PFSK-1 (cell line): ENCODE data around the gene MIGA1.

Experiments used
- FOXP2 ChIP-seq: optimal IDR thresholded peaks from 2 replicates; pipeline ENCODE3; 2011; ENCODE audit warnings: borderline replicate concordance, control low read depth, inconsistent platforms; ENCODE audit not compliant: insufficient read depth; ENCODE audit errors: extremely low read length, extremely low read depth
- POLR2AphosphoS5 ChIP-seq: IDR thresholded peaks from 2 replicates; pipeline ENCODE4 v1.6.1; 2012; ENCODE audit warnings: low read depth, mild to moderate bottlenecking, control low read depth, low read length, moderate library complexity
- SIN3A ChIP-seq: IDR thresholded peaks from 2 replicates; pipeline ENCODE4 v1.6.1; 2012; ENCODE audit warnings: mild to moderate bottlenecking, low read length, moderate library complexity, borderline replicate concordance; ENCODE audit not compliant: insufficient read depth
- TAF1 ChIP-seq: IDR thresholded peaks from 2 replicates; pipeline ENCODE4 v1.6.1; 2012; ENCODE audit warnings: low read length, control low read depth, borderline replicate concordance; ENCODE audit not compliant: insufficient read depth
- TF ChIP-seq, protein P1 (sequence below), 2 experiments: IDR thresholded peaks; 2 replicates each; pipeline versions ENCODE4 v1.6.1 to v1.8.0; 2011 to 2012; ENCODE audit warnings: low read depth in 2 of 2, low read length in 2 of 2, control low read depth in 1 of 2, inconsistent platforms in 1 of 2, mild to moderate bottlenecking in 1 of 2, moderate library complexity in 1 of 2; ENCODE audit not compliant: insufficient read depth in 1 of 2

MIGA1 gene

DNA sequence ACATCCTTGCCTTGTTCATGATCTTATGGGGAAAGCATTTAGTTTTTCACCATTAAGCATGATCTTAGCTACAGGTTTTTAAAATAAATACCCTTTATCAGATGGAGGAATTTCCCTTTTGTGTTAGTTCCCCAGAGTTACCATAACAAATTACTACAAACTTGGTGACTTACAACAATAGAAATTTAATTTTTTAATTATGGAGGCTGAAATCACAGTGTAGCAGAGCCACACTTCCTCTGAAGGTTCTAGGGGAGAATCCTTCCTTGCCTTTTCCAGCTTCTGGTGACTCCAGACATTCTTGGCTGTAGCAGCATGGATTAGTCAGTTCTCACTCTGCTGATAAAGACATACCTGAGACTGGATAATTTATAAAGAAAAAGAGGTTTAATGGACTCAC is 18.5 kb downstream of the MIGA1 start:
- TF ChIP-seq FOXP2 (no peak), POLR2AphosphoS5 (no peak), TAF1 (no peak), SIN3A (no peak)
- TF ChIP-seq, protein P1, sequence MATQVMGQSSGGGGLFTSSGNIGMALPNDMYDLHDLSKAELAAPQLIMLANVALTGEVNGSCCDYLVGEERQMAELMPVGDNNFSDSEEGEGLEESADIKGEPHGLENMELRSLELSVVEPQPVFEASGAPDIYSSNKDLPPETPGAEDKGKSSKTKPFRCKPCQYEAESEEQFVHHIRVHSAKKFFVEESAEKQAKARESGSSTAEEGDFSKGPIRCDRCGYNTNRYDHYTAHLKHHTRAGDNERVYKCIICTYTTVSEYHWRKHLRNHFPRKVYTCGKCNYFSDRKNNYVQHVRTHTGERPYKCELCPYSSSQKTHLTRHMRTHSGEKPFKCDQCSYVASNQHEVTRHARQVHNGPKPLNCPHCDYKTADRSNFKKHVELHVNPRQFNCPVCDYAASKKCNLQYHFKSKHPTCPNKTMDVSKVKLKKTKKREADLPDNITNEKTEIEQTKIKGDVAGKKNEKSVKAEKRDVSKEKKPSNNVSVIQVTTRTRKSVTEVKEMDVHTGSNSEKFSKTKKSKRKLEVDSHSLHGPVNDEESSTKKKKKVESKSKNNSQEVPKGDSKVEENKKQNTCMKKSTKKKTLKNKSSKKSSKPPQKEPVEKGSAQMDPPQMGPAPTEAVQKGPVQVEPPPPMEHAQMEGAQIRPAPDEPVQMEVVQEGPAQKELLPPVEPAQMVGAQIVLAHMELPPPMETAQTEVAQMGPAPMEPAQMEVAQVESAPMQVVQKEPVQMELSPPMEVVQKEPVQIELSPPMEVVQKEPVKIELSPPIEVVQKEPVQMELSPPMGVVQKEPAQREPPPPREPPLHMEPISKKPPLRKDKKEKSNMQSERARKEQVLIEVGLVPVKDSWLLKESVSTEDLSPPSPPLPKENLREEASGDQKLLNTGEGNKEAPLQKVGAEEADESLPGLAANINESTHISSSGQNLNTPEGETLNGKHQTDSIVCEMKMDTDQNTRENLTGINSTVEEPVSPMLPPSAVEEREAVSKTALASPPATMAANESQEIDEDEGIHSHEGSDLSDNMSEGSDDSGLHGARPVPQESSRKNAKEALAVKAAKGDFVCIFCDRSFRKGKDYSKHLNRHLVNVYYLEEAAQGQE (IDR thresholded peaks at IDR 0.05; ENCODE audit: insufficient read depth in 1 of 2, low read depth in 2 of 2, low read length in 2 of 2) = no peak

DNA sequence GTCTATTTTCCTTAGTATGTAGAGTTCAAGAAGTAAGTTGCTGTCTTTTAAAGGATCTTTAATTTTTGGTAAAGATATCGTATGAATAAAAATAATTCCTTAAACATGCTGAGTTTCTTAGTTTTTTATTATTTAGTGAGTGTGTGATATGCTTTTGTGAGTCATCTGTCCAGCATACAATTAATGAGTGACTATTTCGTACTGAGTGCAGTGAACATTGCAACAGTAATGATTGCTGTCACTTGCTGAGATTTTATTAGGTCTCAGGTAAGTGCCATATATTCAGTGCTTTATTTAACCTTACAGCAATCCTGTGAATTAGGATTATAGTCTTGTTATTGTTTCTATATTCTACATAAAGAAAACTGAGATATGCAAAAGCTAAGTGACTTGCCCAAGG is 22.6 kb downstream of the MIGA1 start:
- TF ChIP-seq FOXP2 (no peak), POLR2AphosphoS5 (no peak), SIN3A (no peak), TAF1 (no peak)
- TF ChIP-seq, protein P1 (IDR thresholded peaks at IDR 0.05; ENCODE audit: insufficient read depth in 1 of 2, low read depth in 2 of 2, low read length in 2 of 2) = no peak

DNA sequence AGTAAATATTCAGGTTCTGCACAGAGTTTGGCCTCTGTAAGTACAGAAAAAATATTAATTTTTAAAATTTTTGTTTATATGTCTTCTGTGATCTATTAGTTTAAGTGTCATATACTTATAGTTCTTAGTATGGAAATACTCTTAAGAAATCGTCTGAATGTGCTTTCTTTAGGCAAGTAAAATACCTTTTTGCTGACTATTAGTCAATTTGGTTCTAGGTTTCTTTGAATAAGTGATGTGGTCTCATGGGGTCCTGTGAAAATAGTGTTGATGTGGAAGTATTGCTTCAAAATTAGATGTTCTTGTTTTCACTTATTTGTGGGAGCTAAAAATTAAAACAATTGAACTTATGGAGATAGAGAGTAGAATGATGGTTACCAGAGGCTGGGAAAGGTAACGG is 23.9 kb downstream of the MIGA1 start:
- TF ChIP-seq POLR2AphosphoS5 (no peak), FOXP2 (no peak), TAF1 (no peak), SIN3A (no peak)
- TF ChIP-seq, protein P1 (IDR thresholded peaks at IDR 0.05; ENCODE audit: insufficient read depth in 1 of 2, low read depth in 2 of 2, low read length in 2 of 2) = no peak

DNA sequence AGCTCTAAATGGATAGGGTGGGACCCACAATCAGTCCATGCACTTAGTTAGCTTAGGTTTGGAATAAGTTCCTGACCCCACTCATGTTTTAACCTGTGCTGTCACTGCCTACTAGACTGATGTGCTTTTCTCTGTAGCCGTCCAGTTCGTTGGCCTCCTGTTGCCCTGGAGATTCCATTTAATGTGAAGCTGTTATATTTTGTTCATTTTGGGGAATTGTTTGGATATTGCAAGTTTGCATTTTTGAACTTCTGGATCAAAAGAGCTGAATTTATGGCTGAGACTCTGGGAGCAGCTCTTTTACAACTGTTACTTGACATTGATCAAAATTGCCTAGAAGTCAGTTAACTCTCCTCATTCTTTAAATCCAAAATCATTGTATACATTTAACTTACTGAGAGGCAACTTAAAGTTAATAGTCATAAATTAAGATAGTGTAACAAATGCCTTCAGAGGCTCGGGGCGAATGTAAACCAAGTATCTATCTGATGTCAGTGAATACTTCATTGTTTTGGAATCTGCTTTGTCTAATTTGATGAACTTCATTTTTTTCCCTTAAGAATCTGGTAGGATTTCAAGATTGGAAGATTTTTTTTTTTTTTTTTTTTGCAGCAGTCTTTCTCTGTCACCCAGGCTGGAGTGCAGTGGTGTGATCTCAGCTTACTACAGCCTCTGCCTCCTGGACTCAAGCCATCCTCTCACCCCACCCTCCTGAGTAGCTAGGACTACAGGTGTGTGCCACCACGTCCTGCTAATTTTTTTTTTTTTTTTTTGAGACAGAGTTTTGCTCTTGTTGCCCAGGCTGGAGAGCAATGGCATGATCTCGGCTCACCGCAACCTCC is 38.1 kb downstream of the MIGA1 start:
- TF ChIP-seq POLR2AphosphoS5 (no peak), TAF1 (no peak), FOXP2 (no peak), SIN3A (no peak)
- TF ChIP-seq, protein P1 (IDR thresholded peaks at IDR 0.05; ENCODE audit: insufficient read depth in 1 of 2, low read depth in 2 of 2, low read length in 2 of 2) = no peak
